ENCODE data around the gene CLDND2. TPM values are rescaled to one million over a fixed set of nuclear protein-coding genes. Genes with fewer than 3 reads are reported as not detected.

Gene CLDND2
- total RNA-seq, 1 donor from 2014 or later, result not detected

- TF ChIP-seq CTCF (IDR thresholded peaks at IDR 0.05; ENCODE audit: insufficient read depth, low read length, severe bottlenecking), result no peak
- no peaks in the 10 kb centered on the region for H3K36me3 ChIP-seq (ENCODE audit: control insufficient read depth, insufficient read depth, low read length)
- no peaks in the 10 kb centered on the region for H3K27me3 ChIP-seq (ENCODE audit: control insufficient read depth, insufficient read depth, low read length)
- no peak for FAIRE-seq
- DNase-seq (ENCODE audit: low read depth), result no peak
- no peak overlapping the region for H3K4me3 ChIP-seq (ENCODE audit: low read depth, low read length)
These were observed 27.4 kb upstream of the CLDND2 start for GRCh38 chr19:51396175-51396574.

- no peak for FAIRE-seq
- peak overlapping the region; percentile 39 for H3K4me3 ChIP-seq (ENCODE audit: low read depth, low read length)
- DNase-seq (ENCODE audit: low read depth), result peak; percentile 96
- no peaks in the 10 kb centered on the region for H3K27me3 ChIP-seq (ENCODE audit: control insufficient read depth, insufficient read depth, low read length)
- no peaks in the 10 kb centered on the region for H3K36me3 ChIP-seq (ENCODE audit: control insufficient read depth, insufficient read depth, low read length)
- TF ChIP-seq CTCF (IDR thresholded peaks at IDR 0.05; ENCODE audit: insufficient read depth, low read length, severe bottlenecking), result peak; percentile 22
These were observed 25.4 kb upstream of the CLDND2 start for GRCh38 chr19:51394050-51394836.

- no peak for TF ChIP-seq CTCF (IDR thresholded peaks at IDR 0.05; ENCODE audit: insufficient read depth, low read length, severe bottlenecking)
- FAIRE-seq (no peak), DNase-seq (ENCODE audit: low read depth) (no peak)
- Histone ChIP-seq H3K27me3 (ENCODE audit: control insufficient read depth, insufficient read depth, low read length) (no peaks in the 10 kb centered on the region), H3K36me3 (ENCODE audit: control insufficient read depth, insufficient read depth, low read length) (no peaks in the 10 kb centered on the region), H3K4me3 (ENCODE audit: low read depth, low read length) (no peak overlapping the region)
These were observed 23.9 kb upstream of the CLDND2 start for GRCh38 chr19:51392701-51393100.

GRCh38 chr19:51391073-51391611 is 22.3 kb upstream of the CLDND2 start:
- FAIRE-seq, result no peak
- no peaks in the 10 kb centered on the region for H3K36me3 ChIP-seq (ENCODE audit: control insufficient read depth, insufficient read depth, low read length)

GRCh38 chr19:51389143-51389542 is 20.3 kb upstream of the CLDND2 start:
- Histone ChIP-seq H3K27me3 (ENCODE audit: control insufficient read depth, insufficient read depth, low read length) (no peaks in the 10 kb centered on the region), H3K4me3 (ENCODE audit: low read depth, low read length) (no peak overlapping the region), H3K36me3 (ENCODE audit: control insufficient read depth, insufficient read depth, low read length) (no peaks in the 10 kb centered on the region)
- DNase-seq (ENCODE audit: low read depth) (no peak), FAIRE-seq (no peak)
- TF ChIP-seq CTCF (IDR thresholded peaks at IDR 0.05; ENCODE audit: insufficient read depth, low read length, severe bottlenecking), result no peak

More at GRCh38 chr19:51391073-51391611, 22.3 kb upstream of the CLDND2 start:
- TF ChIP-seq CTCF (IDR thresholded peaks at IDR 0.05; ENCODE audit: insufficient read depth, low read length, severe bottlenecking), result no peak
- no peak for DNase-seq (ENCODE audit: low read depth)
- Histone ChIP-seq H3K4me3 (ENCODE audit: low read depth, low read length) (no peak overlapping the region), H3K27me3 (ENCODE audit: control insufficient read depth, insufficient read depth, low read length) (no peaks in the 10 kb centered on the region)
